HG03565 (cell line): Measurements from ENCODE around the gene ABCC8.

ENCODE experiments used
- ATAC-seq: cut with Tn5 transposase; IDR thresholded peaks from one replicate; pipeline ENCODE4 v1.9.1; 2021; ENCODE audit warnings: mild to moderate bottlenecking, moderate library complexity; ENCODE audit not compliant: unreplicated experiment

The ABCC8 gene

DNA sequence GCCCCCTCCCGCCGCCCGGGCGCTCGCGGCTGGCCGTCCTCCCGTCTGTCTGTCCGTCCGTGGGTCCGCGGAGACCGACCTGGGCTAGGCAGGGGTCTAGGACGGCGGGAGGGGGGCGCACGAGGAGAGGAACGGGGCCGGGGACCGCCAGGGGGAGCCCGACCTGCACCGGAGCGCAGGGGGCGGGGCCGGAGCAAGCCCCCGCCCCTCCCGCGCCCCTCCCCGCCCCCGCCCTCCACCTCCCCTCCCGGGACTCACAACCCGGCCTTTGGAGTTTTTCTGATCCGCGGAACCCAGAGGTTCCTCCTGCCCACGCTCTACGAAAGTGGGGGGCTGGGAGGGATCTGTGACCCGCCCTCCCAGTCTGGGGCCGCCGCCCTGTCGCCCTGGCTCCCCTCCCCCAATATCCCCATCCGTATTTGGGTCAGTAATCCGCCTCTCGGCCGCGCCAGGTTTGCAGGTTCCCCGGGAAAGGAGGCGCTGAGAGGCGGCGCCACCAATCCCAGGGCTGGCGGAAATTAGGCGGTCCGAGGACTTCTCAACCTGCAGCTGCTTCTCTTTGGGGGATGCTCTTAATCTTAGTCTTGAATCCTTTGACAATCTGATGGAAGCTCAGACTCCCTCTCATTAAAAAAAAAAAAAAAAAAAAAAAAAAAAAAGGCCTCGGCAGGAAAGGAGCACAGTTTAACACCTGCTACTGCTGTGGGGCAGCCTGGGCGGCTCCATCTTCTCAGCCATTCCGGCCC lies 87.3 kb downstream of the ABCC8 start:
- no peak for ATAC-seq

DNA sequence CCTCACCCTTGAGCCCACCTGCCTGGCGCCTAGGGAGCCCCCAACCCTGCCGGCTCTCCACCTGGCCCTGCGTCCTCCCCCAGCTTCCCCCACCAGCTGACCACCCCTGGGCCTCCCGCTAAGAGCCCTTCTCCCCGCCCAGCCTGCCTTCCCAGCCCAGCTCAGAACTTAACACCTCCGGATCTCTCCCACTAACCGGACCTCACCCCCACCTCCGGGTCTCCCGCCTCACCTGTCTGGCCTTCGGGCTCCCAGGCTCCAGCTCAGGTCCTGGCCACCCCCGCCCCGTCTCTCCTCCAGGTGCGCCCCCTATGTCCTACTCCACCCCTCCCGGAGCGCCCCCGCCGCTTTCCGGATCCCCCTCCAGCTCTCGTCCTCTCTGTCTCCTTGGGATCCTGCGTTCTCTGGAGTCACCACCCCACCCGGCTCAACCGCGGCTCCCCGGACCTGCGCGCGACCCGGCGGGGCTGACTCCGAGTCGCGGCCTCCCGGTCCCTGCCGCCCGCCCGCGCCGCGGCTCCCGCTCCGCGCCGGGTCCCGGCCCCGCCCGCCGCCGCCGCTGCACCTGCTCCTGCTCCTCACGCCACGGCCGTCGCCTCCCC lies 87.9 kb downstream of the ABCC8 start, which contains the start of gene KCNJ11:
Gene KCNJ11 (minus strand): TSS at position 51 of the 602 bp plus-strand sequence. CDS start 568 bp downstream, outside the sequence.
- ATAC-seq: no peak

DNA sequence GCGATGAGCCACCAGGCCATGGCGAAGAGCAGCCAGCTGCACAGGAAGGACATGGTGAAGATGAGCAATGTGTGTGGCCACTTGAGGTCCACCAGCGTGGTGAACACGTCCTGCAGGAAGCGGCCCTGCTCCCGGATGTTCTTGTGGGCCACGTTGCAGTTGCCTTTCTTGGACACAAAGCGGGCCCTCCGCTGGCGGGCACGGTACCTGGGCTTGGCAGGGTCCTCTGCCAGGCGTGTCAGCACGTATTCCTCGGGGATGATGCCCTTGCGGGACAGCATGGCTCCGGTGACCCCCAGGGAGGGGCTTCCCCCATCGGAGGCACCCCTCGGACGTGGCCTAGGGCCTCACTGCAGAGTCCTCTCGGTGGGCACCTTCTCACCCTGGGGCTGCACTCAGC lies 88.8 kb downstream of the ABCC8 start:
- no peak for ATAC-seq

DNA sequence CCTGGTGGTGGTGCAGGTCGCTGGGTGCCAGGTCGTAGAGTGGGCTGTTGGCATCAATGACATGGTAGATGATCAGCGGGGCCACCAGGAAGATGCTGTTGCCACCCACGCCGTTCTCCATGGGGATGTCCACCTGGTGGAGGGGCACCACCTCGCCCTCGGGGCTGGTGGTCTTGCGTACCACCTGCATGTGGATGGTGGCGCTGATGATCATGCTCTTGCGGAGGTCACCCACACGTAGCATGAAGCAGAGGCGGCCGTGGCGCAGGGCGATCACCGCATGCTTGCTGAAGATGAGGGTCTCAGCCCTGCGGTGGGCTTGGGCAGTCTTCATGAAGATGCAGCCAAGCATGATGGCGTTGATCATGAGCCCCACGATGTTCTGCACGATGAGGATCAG lies 89.4 kb downstream of the ABCC8 start:
- no peak for ATAC-seq

GRCh38 chr11:17386331-17387084 lies 90.1 kb downstream of the ABCC8 start:
- peak; percentile 57 for ATAC-seq

DNA sequence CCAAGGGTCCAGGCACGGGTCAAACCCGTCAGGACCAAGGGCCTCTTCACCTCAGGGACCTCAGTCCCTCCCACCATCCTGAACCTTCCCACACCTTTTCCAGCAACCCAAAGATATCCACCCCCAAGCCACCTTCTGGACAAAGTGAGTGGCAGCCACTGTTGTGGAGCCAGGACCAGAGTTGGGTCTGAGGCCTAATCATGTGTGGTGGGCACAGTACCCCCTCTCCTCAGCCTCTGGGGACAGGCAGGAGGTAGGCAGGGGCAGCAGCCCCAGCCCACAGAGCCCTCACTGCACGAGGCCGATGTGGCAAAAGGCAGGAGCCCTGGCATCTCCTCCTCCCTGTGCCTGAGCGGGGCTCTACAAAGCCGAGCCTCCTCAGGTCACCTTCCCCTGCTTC lies 90.7 kb downstream of the ABCC8 start:
- ATAC-seq: no peak

DNA sequence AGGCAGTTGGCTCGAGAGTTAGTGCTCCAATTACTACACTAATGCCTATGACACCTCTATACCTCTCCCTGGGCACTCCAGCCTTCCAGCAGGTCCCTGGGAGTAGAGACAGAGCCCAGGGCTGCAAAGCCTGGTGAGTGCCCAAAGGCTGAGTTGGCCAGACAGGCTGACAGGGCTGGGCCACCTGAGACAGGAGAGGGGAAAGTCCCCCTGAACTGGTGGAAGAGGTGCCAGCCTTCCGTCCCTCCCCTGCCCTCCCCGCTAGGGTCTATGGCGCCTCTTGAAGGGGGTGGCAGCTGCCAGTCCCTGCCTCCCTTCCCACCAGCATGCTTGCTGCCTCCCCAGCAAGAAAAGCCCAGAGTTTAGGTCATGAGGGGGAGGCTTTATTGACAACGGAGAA lies 91.2 kb downstream of the ABCC8 start:
- no peak for ATAC-seq

- ATAC-seq: peak; percentile 51
Measured at GRCh38 chr11:17384002-17384511, 92.6 kb downstream of the ABCC8 start.

GRCh38 chr11:17383461-17383860 lies 93.2 kb downstream of the ABCC8 start:
- ATAC-seq: no peak

- no peak for ATAC-seq
Measured at GRCh38 chr11:17382046-17382728, 94.5 kb downstream of the ABCC8 start.

- no peak for ATAC-seq
Measured at GRCh38 chr11:17381156-17381555, 95.5 kb downstream of the ABCC8 start.

DNA sequence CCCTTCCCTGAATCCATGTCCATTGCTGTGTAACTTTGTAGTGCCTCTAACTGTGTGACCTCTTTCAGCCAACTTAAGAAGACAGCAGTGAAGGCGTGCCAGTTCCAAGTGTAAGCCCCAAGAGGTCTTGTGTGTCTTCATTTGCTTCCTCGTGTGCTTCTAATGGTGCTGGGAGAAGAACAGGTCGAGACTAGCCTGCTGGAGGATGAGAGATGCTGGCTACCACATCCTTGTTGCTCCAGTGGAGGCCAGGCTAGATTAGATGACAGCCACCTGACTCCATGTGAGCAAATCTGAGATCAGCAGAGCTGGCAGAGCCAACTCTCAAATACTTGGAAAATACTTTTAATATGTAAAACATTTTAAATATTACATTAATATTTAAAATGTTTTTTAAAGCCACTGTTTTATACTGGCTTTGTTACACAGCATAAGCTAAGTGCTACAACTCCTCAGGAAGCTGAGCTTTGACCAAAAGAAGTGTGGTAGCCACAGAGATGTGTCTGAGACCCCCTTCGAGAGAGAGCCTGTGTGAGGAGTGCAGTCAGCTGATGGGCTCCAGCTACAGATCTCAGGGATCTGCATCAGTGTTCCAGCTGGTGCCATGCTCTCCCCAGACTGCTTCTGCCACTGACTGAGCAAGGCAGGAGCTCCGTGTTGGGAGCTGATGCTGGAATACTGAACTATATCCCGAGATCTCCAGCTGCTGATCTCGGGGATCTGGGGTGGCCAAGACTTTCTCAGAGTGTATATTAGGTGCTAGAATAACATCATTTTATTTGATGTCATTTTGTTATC lies 97.1 kb downstream of the ABCC8 start:
- no peak for ATAC-seq

GRCh38 chr11:17378655-17379054 lies 98.0 kb downstream of the ABCC8 start:
- ATAC-seq: no peak

GRCh38 chr11:17376493-17376892 lies 100.2 kb downstream of the ABCC8 start:
- ATAC-seq: no peak

DNA sequence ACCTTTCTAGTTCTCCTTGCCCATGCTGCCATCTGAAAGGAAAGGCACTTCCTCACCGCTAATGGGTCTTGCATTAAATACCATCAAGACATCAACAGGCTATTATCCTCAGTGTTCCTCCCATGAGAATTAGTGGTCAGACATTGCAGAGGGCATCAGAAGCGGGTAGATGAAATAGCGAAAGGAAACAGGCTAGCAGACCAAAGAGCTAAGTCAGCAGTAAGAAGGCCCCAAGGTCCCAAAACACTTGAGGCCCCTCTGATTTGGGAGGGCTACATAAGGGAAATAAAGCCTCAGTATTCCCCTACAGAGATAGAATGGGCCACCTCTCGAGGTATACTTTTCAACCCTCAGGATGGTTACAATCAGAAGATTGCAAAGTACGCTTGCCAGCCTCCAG lies 101.1 kb downstream of the ABCC8 start:
- no peak for ATAC-seq

DNA sequence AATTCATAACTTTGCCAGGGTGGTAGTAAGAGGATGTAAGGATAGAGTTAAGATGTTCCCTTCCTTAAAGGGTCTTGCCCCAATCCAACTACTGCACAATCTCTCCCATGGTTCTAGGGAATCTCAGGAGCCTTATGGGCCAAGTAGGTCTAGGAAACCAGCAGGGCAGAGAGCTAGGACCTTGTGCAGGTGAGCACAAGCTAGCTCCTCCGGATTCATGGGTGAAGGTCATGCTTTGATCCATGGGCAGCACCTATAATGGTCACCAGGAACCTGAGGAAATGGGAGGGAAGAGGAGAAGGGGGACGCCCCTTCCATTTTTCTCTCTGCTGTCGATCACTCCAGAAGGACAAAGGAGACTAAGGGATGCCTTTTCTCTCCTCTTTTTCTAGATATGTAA lies 105.0 kb downstream of the ABCC8 start:
- no peak for ATAC-seq

DNA sequence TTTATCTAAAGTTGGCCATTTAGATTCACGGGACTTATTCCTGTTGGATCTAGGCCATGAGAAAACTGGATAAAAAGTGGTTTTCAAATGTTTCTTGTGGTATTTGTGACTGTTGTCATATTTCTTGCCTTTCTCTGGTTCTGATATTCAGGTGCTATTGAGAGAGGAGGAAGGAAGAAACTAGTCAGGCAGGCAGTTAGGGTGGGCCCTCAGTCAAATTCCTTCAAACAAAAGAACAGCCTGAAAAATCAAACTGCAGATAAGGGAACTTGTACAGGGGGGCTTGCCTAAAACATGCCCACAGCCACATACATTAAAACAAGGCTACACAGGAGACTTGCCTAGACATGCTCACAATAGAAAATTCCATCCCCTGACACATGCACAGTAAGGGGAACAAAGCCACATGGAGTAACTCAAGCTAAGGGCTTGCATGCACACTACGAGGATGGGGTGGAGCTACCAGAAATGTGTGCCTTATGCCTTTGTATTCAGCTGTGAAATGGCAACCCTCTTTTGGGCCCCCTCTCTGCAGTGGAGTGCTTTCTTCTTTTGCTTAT lies 106.9 kb downstream of the ABCC8 start:
- ATAC-seq: no peak

- ATAC-seq: peak; percentile 53
Measured at GRCh38 chr11:17369094-17369493, 107.6 kb downstream of the ABCC8 start.

- no peak for ATAC-seq
Measured at GRCh38 chr11:17368551-17368950, 108.1 kb downstream of the ABCC8 start.

GRCh38 chr11:17366495-17366894 lies 110.2 kb downstream of the ABCC8 start:
- ATAC-seq: no peak
